AG04450 (cell line): Measurements from ENCODE around the gene DAGLA. TPM values are rescaled to one million over a fixed set of nuclear protein-coding genes. Genes with fewer than 3 reads are reported as not detected.

Experiments used
- CTCF ChIA-PET: fragments of 300-600, 350-600 bp; formaldehyde crosslinking; extraction: SDS; loops from one replicate; lab custom pipeline; 2022; ENCODE audit warnings: antibody characterized with exemption, inconsistent platforms; lab: Charles Lee
- POLR2A ChIA-PET: fragments of 350-600 bp; formaldehyde crosslinking; extraction: SDS; loops from one replicate; lab custom pipeline; 2021; ENCODE audit warnings: antibody characterized with exemption, inconsistent platforms; lab: Yijun Ruan, JAX
- DNase-seq: peaks from one replicate; pipeline ENCODE4 v3.0.0-alpha.2; 2011; ENCODE audit warnings: low read depth, low spot score
- H3K27ac ChIP-seq: one replicate; pipeline ENCODE4 v1.5.1; 2012; ENCODE audit warnings: low read depth, low read length, control low read depth
- H3K27me3 ChIP-seq: one replicate; pipeline ENCODE4 v1.6.0; 2012; ENCODE audit warnings: low read length; ENCODE audit not compliant: control insufficient read depth, insufficient read depth
- H3K4me3 ChIP-seq: 2 replicates; pipeline ENCODE4 v1.5.1; 2011; ENCODE audit warnings: mild to moderate bottlenecking, low read depth, low read length, control low read depth
- H3K9me3 ChIP-seq: 2 replicates; pipeline ENCODE4 v1.5.1; 2012; ENCODE audit warnings: low read length; ENCODE audit not compliant: control insufficient read depth, insufficient read depth
- polyA plus RNA-seq: library from polyadenylated mRNA; depleted of rRNA; stranded (reverse); fragments of >200 nt; gene quantifications from 2 replicates; pipeline ENCODE4 v1.2.3, GENCODE V29; 2011
- TF ChIP-seq, protein P1 (sequence below): IDR thresholded peaks from 2 replicates; pipeline ENCODE4 v1.5.1; 2011; ENCODE audit warnings: low read depth, low read length, control low read depth, inconsistent platforms

DAGLA gene
- polyA plus RNA-seq, 1 experiment, result 1.1 TPM

DNA sequence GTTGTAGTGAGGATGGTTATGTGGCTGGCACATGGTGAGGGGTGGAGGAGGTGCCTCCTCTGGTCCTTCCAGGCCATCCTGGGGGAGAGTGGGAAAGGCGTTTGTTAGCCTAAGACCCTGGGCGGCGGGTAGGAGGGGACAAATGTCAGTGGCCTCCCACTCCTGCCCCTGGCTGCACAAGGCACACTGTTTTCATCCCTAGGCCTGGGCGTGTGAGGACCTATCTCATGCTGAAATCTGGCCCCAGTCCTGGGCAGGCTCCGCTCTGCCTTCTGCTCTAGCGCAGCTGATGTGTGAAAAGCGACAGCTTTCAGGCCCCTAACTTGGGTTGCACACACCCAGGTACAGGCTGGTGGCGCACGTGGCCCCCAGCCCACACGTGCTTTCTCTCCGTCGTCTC, 32.1 kb downstream of the DAGLA start:
- peaks cover 16% of the 10 kb centered on the region for H3K27me3 ChIP-seq
- ChIA-PET CTCF (interaction anchor here (1.3 kb wide), 1 partner anchor 21 kb away, joined by 4 read pairs; no protein-coding TSS in a partner anchor), POLR2A (no interaction called here)
- TF ChIP-seq, protein P1, sequence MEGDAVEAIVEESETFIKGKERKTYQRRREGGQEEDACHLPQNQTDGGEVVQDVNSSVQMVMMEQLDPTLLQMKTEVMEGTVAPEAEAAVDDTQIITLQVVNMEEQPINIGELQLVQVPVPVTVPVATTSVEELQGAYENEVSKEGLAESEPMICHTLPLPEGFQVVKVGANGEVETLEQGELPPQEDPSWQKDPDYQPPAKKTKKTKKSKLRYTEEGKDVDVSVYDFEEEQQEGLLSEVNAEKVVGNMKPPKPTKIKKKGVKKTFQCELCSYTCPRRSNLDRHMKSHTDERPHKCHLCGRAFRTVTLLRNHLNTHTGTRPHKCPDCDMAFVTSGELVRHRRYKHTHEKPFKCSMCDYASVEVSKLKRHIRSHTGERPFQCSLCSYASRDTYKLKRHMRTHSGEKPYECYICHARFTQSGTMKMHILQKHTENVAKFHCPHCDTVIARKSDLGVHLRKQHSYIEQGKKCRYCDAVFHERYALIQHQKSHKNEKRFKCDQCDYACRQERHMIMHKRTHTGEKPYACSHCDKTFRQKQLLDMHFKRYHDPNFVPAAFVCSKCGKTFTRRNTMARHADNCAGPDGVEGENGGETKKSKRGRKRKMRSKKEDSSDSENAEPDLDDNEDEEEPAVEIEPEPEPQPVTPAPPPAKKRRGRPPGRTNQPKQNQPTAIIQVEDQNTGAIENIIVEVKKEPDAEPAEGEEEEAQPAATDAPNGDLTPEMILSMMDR, result no peak
- H3K9me3 ChIP-seq, result no peaks in the 10 kb centered on the region
- no peak overlapping the region for H3K4me3 ChIP-seq
- no peak overlapping the region for H3K27ac ChIP-seq
- DNase-seq, result no peak

DNA sequence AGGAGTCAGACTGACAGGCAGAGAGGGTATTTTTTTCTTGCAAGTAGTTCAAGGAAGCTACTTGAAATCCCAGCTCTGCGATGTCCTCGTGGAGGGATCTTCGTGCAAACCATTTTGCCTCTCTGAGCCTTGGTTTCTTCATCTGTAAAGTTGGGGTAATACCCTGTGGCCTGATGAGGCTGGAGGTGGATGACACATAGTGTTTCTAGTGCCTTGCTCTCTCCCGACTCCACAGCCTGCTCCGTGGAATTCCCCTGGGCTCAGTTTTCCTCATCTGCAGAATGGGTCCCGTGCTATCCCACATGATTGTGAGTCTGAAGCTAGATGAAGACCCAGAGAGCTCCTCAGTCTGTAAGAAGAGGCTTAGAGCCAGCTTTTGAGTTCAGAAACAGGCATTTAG, 32.7 kb downstream of the DAGLA start:
- POLR2A ChIA-PET, result no interaction called here
- Histone ChIP-seq H3K4me3 (no peak overlapping the region), H3K9me3 (no peaks in the 10 kb centered on the region), H3K27me3 (peaks cover 16% of the 10 kb centered on the region), H3K27ac (no peak overlapping the region)
- CTCF ChIA-PET, result interaction anchor here (1.3 kb wide), 1 partner anchor 20 kb away, joined by 4 read pairs; no protein-coding TSS in a partner anchor
- TF ChIP-seq, protein P1, result no peak
- no peak for DNase-seq

DNA sequence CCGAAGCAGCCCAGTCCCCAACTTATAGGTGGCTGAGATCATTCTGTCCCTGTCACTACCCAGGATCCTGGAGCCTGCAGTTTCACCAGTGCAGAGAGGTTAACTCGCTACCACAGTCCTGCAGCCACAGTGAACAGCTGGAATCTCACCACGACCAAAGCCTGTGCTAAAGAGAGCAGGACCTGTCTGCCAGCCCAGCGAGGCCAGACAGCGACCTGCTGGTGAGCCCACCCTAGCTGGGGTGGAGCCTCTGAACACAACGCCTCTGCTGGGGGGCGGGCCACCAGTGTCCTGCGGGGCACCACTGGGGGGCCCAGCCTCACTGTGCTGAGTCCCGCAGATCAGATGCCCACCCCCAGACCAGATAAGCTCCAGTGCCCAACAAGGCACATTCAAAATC, 33.3 kb downstream of the DAGLA start:
- TF ChIP-seq, protein P1, result no peak
- no peak overlapping the region for H3K27ac ChIP-seq
- DNase-seq, result no peak
- H3K9me3 ChIP-seq, result no peaks in the 10 kb centered on the region
- CTCF ChIA-PET, result no interaction called here
- POLR2A ChIA-PET, result no interaction called here
- H3K27me3 ChIP-seq, result peaks cover 16% of the 10 kb centered on the region
- H3K4me3 ChIP-seq, result no peak overlapping the region

DNA sequence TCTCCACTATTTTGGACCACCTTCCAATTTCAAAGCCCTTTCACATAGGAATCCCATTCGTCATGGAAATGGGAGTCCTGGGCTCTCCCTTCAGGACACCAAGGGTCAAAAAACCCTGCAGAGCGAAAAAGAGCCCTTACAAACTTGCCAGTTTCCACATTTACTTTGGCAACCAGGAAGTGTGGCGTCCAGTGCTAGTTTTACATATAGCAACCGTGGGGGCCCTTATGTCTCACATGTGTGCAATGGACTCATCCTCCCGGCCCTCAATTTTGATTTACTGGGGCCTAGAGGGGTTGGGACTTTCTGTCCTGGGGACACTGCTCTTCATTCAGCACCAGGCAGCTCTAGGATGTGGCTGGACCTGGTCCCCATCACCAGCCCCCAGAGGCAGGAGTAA, 33.7 kb downstream of the DAGLA start:
- ChIA-PET POLR2A (no interaction called here), CTCF (no interaction called here)
- no peaks in the 10 kb centered on the region for H3K9me3 ChIP-seq
- no peak overlapping the region for H3K27ac ChIP-seq
- no peak overlapping the region for H3K4me3 ChIP-seq
- TF ChIP-seq, protein P1, result no peak
- no peak for DNase-seq
- H3K27me3 ChIP-seq, result peaks cover 15% of the 10 kb centered on the region

DNA sequence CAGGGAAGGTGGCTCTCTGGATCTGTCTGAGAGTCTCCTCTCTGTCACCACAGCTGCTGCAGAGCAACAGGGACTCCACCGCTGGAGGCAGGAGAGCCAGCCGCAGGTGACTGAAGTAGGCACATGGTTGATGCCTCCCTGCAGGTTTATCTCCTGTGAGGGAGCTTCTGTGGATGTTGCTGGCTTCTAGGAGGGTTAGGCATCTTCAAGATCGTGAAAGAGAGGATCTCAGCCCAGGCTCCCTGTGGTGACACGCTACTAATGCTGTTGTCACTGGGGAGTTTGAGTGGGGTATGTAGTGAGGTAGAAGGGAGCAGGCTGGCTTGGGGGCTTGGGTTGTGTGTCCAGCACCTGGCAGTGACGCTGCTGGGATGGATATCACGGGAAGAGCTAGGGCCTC, 34.1 kb downstream of the DAGLA start:
- H3K27me3 ChIP-seq, result peaks cover 13% of the 10 kb centered on the region

More for the DNA sequence above, 34.1 kb downstream of the DAGLA start:
- POLR2A ChIA-PET, result no interaction called here
- no peak overlapping the region for H3K27ac ChIP-seq
- TF ChIP-seq, protein P1, result no peak
- CTCF ChIA-PET, result no interaction called here
- no peaks in the 10 kb centered on the region for H3K9me3 ChIP-seq
- DNase-seq, result no peak
- H3K4me3 ChIP-seq, result no peak overlapping the region
